Activated T-helper 1 cell treated with anti-CD3 and anti-CD28 coated beads, Interleukin-12 subunit alpha, Interleukin-12 subunit beta, Interleukin-2, Interleukin-4 antibody, amounts not matched to agents 30 ng/mL and 10 ng/mL and 1 ng/mL, durations not matched to agents 14 hours and 24 hours and 36 hours (primary cell): ENCODE measurements around the gene CACNA1C. TPM values are rescaled to one million over a fixed set of nuclear protein-coding genes. Genes with fewer than 3 reads are reported as not detected.
A peak's percentile ranks its signal among the peaks of the same experiment; 100 is the strongest.

ENCODE experiments used
- DNase-seq: peaks from one replicate; pipeline ENCODE4 v3.0.0; 2021; ENCODE audit warnings: low spot score
- H3K27ac Mint-ChIP-seq: one replicate; pipeline ENCODE4 v1.8.0; 2021; ENCODE audit warnings: mild to moderate bottlenecking, mixed read lengths
- H3K27me3 Mint-ChIP-seq: one replicate; pipeline ENCODE4 v1.8.0; 2022; ENCODE audit warnings: mild to moderate bottlenecking, moderate library complexity, mixed read lengths; ENCODE audit not compliant: insufficient read depth
- H3K36me3 Mint-ChIP-seq: one replicate; pipeline ENCODE4 v1.8.0; 2021; ENCODE audit warnings: low read depth, mixed read lengths
- H3K4me1 Mint-ChIP-seq: one replicate; pipeline ENCODE4 v1.8.0; 2021; ENCODE audit warnings: low read depth, mixed read lengths
- H3K4me3 Mint-ChIP-seq: one replicate; pipeline ENCODE4 v1.8.0; 2021; ENCODE audit warnings: mild to moderate bottlenecking, moderate library complexity, mixed read lengths
- H3K9me3 Mint-ChIP-seq: one replicate; pipeline ENCODE4 v1.8.0; 2021; ENCODE audit warnings: mixed read lengths
- intact Hi-C: fragments of 100-400 bp; cut with micrococcal nuclease; formaldehyde crosslinking; loops from one replicate; pipeline ENCODE4 v1.15.1; 2024
- total RNA-seq: library from RNA; stranded (reverse); gene quantifications from 2 replicates; pipeline ENCODE4 v1.2.3, GENCODE V29; 2022

Gene CACNA1C
- total RNA-seq, 1 donor from 2014 or later, result 0.18 TPM

- peaks cover 3% of the 10 kb centered on the region for H3K9me3 Mint-ChIP-seq
- H3K4me3 Mint-ChIP-seq, result no peak overlapping the region
- intact Hi-C loops, result no loop called here
- no peak for DNase-seq
- peaks cover 1% of the 10 kb centered on the region for H3K36me3 Mint-ChIP-seq
- H3K27ac Mint-ChIP-seq, result no peak overlapping the region
- H3K27me3 Mint-ChIP-seq, result peaks cover 2% of the 10 kb centered on the region
- peaks cover 8% of the 10 kb centered on the region for H3K4me1 Mint-ChIP-seq
Observed at GRCh38 chr12:2526371-2526770, 473.6 kb downstream of the CACNA1C start.

- H3K4me1 Mint-ChIP-seq, result peaks cover 8% of the 10 kb centered on the region
- peaks cover 4% of the 10 kb centered on the region for H3K27me3 Mint-ChIP-seq
- intact Hi-C loops, result no loop called here
Observed at GRCh38 chr12:2528001-2528400, 475.2 kb downstream of the CACNA1C start.

GRCh38 chr12:2529807-2530206 is 477.0 kb downstream of the CACNA1C start:
- intact Hi-C loops, result no loop called here
- Mint-ChIP-seq H3K36me3 (peaks cover 1% of the 10 kb centered on the region), H3K4me1 (peaks cover 8% of the 10 kb centered on the region), H3K27ac (peak overlapping the region; percentile 6), H3K9me3 (no peaks in the 10 kb centered on the region), H3K4me3 (no peak overlapping the region), H3K27me3 (peaks cover 7% of the 10 kb centered on the region)
- no peak for DNase-seq

More at GRCh38 chr12:2528001-2528400, 475.2 kb downstream of the CACNA1C start:
- DNase-seq, result no peak
- Mint-ChIP-seq H3K36me3 (peaks cover 1% of the 10 kb centered on the region), H3K9me3 (no peaks in the 10 kb centered on the region), H3K27ac (no peak overlapping the region), H3K4me3 (no peak overlapping the region)

- no peak overlapping the region for H3K4me3 Mint-ChIP-seq
- no peak for DNase-seq
- intact Hi-C loops, result no loop called here
- H3K27me3 Mint-ChIP-seq, result peaks cover 5% of the 10 kb centered on the region
- peaks cover 8% of the 10 kb centered on the region for H3K4me1 Mint-ChIP-seq
- peaks cover 1% of the 10 kb centered on the region for H3K36me3 Mint-ChIP-seq
- H3K9me3 Mint-ChIP-seq, result no peaks in the 10 kb centered on the region
- H3K27ac Mint-ChIP-seq, result no peak overlapping the region
Observed at GRCh38 chr12:2531371-2531770, 478.6 kb downstream of the CACNA1C start.

GRCh38 chr12:2533036-2533435 is 480.2 kb downstream of the CACNA1C start:
- no peak for DNase-seq
- intact Hi-C loops, result no loop called here
- Mint-ChIP-seq H3K36me3 (no peaks in the 10 kb centered on the region), H3K27me3 (peaks cover 5% of the 10 kb centered on the region), H3K4me3 (no peak overlapping the region), H3K9me3 (no peaks in the 10 kb centered on the region), H3K27ac (no peak overlapping the region), H3K4me1 (peaks cover 8% of the 10 kb centered on the region)

- H3K36me3 Mint-ChIP-seq, result no peaks in the 10 kb centered on the region
- H3K4me3 Mint-ChIP-seq, result no peak overlapping the region
- H3K27me3 Mint-ChIP-seq, result peaks cover 5% of the 10 kb centered on the region
- H3K4me1 Mint-ChIP-seq, result no peaks in the 10 kb centered on the region
- intact Hi-C loops, result no loop called here
- no peak for DNase-seq
- H3K27ac Mint-ChIP-seq, result no peak overlapping the region
- no peaks in the 10 kb centered on the region for H3K9me3 Mint-ChIP-seq
Observed at GRCh38 chr12:2535583-2536204, 482.9 kb downstream of the CACNA1C start.

GRCh38 chr12:2536724-2537123 is 483.9 kb downstream of the CACNA1C start:
- intact Hi-C loops, result no loop called here
- DNase-seq, result no peak
- Mint-ChIP-seq H3K36me3 (no peaks in the 10 kb centered on the region), H3K4me1 (no peaks in the 10 kb centered on the region), H3K4me3 (no peak overlapping the region), H3K9me3 (no peaks in the 10 kb centered on the region), H3K27me3 (peaks cover 3% of the 10 kb centered on the region), H3K27ac (no peak overlapping the region)

- DNase-seq, result no peak
- Mint-ChIP-seq H3K9me3 (no peaks in the 10 kb centered on the region), H3K4me3 (no peak overlapping the region), H3K27me3 (peaks cover 3% of the 10 kb centered on the region), H3K27ac (no peak overlapping the region), H3K4me1 (peaks cover 7% of the 10 kb centered on the region), H3K36me3 (no peaks in the 10 kb centered on the region)
- intact Hi-C loops, result no loop called here
Observed at GRCh38 chr12:2537868-2538541, 485.2 kb downstream of the CACNA1C start.

GRCh38 chr12:2539938-2540337 is 487.2 kb downstream of the CACNA1C start:
- Mint-ChIP-seq H3K36me3 (no peaks in the 10 kb centered on the region), H3K4me1 (peaks cover 23% of the 10 kb centered on the region), H3K9me3 (no peaks in the 10 kb centered on the region), H3K27ac (no peak overlapping the region), H3K4me3 (no peak overlapping the region), H3K27me3 (no peaks in the 10 kb centered on the region)
- no peak for DNase-seq
- intact Hi-C loops, result loop anchor here (5.0 kb wide), 1 partner anchor 163 kb away; no protein-coding TSS in a partner anchor

- Mint-ChIP-seq H3K4me3 (no peak overlapping the region), H3K4me1 (peaks cover 23% of the 10 kb centered on the region), H3K27me3 (no peaks in the 10 kb centered on the region), H3K9me3 (no peaks in the 10 kb centered on the region), H3K27ac (no peak overlapping the region), H3K36me3 (no peaks in the 10 kb centered on the region)
- intact Hi-C loops, result loop anchor here (5.0 kb wide), 1 partner anchor 163 kb away; no protein-coding TSS in a partner anchor
- no peak for DNase-seq
Observed at GRCh38 chr12:2540535-2540941, 487.8 kb downstream of the CACNA1C start.

GRCh38 chr12:2541631-2542204 is 488.9 kb downstream of the CACNA1C start:
- Mint-ChIP-seq H3K4me3 (no peak overlapping the region), H3K27ac (no peak overlapping the region), H3K36me3 (no peaks in the 10 kb centered on the region), H3K4me1 (peaks cover 23% of the 10 kb centered on the region), H3K9me3 (no peaks in the 10 kb centered on the region), H3K27me3 (no peaks in the 10 kb centered on the region)
- no peak for DNase-seq
- intact Hi-C loops, result loop anchor here (5.0 kb wide), 1 partner anchor 164 kb away; no protein-coding TSS in a partner anchor

GRCh38 chr12:2543801-2544200 is 491.0 kb downstream of the CACNA1C start:
- DNase-seq, result no peak
- Mint-ChIP-seq H3K9me3 (no peaks in the 10 kb centered on the region), H3K4me3 (peak overlapping the region; percentile 45), H3K4me1 (peaks cover 23% of the 10 kb centered on the region), H3K27ac (peak overlapping the region; percentile 71), H3K36me3 (no peaks in the 10 kb centered on the region), H3K27me3 (no peaks in the 10 kb centered on the region)
- intact Hi-C loops, result loop anchor here (5.0 kb wide), 1 partner anchor 166 kb away; no protein-coding TSS in a partner anchor

GRCh38 chr12:2544230-2544629 is 491.4 kb downstream of the CACNA1C start:
- intact Hi-C loops, result loop anchor here (5.0 kb wide), 1 partner anchor 167 kb away; no protein-coding TSS in a partner anchor
- Mint-ChIP-seq H3K36me3 (no peaks in the 10 kb centered on the region), H3K27me3 (no peaks in the 10 kb centered on the region), H3K9me3 (no peaks in the 10 kb centered on the region), H3K27ac (peak overlapping the region; percentile 71), H3K4me1 (peaks cover 23% of the 10 kb centered on the region), H3K4me3 (peak overlapping the region; percentile 45)
- no peak for DNase-seq
